Measurements from ENCODE around the gene NKX6-2.

DNA sequence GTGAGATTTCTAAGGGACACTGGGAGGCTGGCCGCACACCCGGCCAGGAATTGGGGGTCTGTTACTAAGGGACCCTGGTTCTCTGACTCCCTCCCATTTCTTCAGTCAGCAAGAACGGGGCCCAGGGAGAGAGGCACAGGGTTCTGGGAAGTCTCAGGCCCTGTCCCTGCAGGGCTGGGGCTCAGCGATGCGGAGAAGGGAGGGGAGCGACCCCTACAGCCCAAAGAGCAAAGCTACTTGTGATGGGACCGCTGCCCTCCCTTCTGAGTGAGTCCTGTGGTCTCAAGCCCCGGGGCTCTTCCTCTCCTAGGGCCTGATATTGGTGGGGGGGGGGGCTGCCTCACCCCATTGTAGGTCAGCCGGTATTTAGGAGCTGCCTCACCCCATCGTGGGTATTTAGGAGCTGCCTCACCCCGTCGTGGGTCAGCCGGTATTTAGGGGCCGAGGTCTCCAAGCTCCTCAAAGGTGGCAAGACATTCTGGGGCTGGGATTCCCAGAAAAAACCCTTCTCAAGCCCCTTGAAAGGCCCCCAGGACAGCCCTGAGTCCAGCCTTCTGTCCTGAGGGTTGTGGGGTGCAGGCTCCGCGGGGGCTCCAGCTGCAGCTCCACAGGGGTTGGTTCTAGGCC, 16.9 kb upstream of the NKX6-2 start:
- TF ChIP-seq POLR2AphosphoS5 (IDR thresholded peaks at IDR 0.05; ENCODE audit: low read depth) (no peak), JUNB (IDR thresholded peaks at IDR 0.05; ENCODE audit: unreplicated experiment) (no peak), EZH2 (IDR thresholded peaks at IDR 0.05; ENCODE audit: low read depth, unreplicated experiment) (no peak), ZNF331 (CRISPR knock-in tag; IDR thresholded peaks at IDR 0.05; ENCODE audit: low read depth) (no peak)
- TF ChIP-seq, protein P1, sequence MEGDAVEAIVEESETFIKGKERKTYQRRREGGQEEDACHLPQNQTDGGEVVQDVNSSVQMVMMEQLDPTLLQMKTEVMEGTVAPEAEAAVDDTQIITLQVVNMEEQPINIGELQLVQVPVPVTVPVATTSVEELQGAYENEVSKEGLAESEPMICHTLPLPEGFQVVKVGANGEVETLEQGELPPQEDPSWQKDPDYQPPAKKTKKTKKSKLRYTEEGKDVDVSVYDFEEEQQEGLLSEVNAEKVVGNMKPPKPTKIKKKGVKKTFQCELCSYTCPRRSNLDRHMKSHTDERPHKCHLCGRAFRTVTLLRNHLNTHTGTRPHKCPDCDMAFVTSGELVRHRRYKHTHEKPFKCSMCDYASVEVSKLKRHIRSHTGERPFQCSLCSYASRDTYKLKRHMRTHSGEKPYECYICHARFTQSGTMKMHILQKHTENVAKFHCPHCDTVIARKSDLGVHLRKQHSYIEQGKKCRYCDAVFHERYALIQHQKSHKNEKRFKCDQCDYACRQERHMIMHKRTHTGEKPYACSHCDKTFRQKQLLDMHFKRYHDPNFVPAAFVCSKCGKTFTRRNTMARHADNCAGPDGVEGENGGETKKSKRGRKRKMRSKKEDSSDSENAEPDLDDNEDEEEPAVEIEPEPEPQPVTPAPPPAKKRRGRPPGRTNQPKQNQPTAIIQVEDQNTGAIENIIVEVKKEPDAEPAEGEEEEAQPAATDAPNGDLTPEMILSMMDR (conservative IDR thresholded peaks at IDR 0.05; ENCODE audit: low read depth in 2 of 2) = peak in 1 of 2 experiments; percentile 51; a peak in 2 of 4 replicates
- TF ChIP-seq, protein P2, sequence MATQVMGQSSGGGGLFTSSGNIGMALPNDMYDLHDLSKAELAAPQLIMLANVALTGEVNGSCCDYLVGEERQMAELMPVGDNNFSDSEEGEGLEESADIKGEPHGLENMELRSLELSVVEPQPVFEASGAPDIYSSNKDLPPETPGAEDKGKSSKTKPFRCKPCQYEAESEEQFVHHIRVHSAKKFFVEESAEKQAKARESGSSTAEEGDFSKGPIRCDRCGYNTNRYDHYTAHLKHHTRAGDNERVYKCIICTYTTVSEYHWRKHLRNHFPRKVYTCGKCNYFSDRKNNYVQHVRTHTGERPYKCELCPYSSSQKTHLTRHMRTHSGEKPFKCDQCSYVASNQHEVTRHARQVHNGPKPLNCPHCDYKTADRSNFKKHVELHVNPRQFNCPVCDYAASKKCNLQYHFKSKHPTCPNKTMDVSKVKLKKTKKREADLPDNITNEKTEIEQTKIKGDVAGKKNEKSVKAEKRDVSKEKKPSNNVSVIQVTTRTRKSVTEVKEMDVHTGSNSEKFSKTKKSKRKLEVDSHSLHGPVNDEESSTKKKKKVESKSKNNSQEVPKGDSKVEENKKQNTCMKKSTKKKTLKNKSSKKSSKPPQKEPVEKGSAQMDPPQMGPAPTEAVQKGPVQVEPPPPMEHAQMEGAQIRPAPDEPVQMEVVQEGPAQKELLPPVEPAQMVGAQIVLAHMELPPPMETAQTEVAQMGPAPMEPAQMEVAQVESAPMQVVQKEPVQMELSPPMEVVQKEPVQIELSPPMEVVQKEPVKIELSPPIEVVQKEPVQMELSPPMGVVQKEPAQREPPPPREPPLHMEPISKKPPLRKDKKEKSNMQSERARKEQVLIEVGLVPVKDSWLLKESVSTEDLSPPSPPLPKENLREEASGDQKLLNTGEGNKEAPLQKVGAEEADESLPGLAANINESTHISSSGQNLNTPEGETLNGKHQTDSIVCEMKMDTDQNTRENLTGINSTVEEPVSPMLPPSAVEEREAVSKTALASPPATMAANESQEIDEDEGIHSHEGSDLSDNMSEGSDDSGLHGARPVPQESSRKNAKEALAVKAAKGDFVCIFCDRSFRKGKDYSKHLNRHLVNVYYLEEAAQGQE (IDR thresholded peaks at IDR 0.05; ENCODE audit: unreplicated experiment) = no peak
